ENCODE results near the gene PTPRR.

The PTPRR gene

DNA sequence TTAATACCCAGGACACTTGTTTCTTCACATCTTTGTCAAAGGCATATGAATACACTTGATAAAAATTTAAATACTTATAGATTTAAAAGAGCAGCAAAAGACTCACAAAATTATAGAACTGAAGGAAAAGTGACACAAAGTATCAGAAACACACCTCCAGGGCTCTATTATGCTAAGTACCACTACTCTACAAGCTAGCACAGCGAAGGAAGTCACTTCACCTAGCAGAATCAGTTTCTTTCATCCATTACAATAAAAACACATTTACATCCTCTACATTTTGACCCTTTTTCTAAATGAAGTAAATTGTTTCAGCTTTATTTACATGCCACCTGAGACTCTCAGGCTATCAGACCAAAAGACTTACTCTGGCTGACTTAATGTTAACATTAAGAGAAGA is 256.7 kb downstream of the PTPRR start:
- TF ChIP-seq CREB1 (IDR thresholded peaks at IDR 0.05; ENCODE audit: low read depth) (no peak), EGR1 (IDR thresholded peaks at IDR 0.05) (no peak), REST (IDR thresholded peaks at IDR 0.05; ENCODE audit: low read depth) (no peak), YY1 (IDR thresholded peaks at IDR 0.05; ENCODE audit: low read depth) (no peak), RAD21 (IDR thresholded peaks at IDR 0.05; ENCODE audit: low read depth) (no peak), CEBPB (IDR thresholded peaks at IDR 0.05) (no peak), TEAD4 (IDR thresholded peaks at IDR 0.05) (no peak), ZBTB7A (IDR thresholded peaks at IDR 0.05; ENCODE audit: low read depth) (no peak), NFIC (IDR thresholded peaks at IDR 0.05) (no peak), TAF1 (IDR thresholded peaks at IDR 0.05; ENCODE audit: low read depth) (no peak), TCF12 (IDR thresholded peaks at IDR 0.05; ENCODE audit: low read depth) (no peak), EP300 (IDR thresholded peaks at IDR 0.05; ENCODE audit: borderline replicate concordance) (no peak), USF1 (IDR thresholded peaks at IDR 0.05) (no peak), MAX (IDR thresholded peaks at IDR 0.05) (no peak), FOXM1 (IDR thresholded peaks at IDR 0.05; ENCODE audit: borderline replicate concordance, low read depth) (no peak)

DNA sequence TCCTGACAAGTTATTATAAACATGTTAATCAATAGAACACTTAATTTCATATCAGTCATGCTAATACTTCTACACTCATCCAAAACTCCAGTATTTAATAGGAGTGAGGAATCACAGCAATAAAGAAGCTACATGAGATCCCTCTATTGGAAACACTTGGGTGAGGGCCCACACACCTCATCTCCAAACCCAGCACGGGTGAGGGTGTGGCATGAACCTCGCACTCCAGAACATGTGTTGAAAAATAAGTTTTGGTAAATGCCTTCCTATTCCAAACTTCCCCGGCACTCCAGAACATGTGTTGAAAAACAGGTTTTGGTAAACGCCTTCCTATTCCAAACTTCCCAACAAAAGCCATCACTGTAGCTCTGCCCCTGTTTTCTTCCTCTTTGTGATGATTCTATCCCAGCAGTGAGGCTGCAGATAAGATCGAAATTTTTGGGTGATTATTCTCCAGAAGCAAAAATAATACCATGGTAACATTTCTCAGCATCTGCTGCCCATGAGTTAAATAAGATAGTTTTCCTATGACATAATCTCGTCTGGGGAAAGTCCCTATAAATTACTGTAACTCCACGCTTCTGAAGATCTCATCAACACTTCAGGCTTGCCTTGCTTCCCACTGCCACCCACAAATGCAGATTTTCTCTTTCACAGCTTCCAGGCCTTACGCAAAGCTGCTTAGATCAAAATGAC is 258.9 kb downstream of the PTPRR start:
- TF ChIP-seq EP300 (IDR thresholded peaks at IDR 0.05; ENCODE audit: borderline replicate concordance) (no peak), TCF12 (IDR thresholded peaks at IDR 0.05; ENCODE audit: low read depth) (no peak), TAF1 (IDR thresholded peaks at IDR 0.05; ENCODE audit: low read depth) (no peak), EGR1 (IDR thresholded peaks at IDR 0.05) (no peak), NFIC (IDR thresholded peaks at IDR 0.05) (no peak), ZBTB7A (IDR thresholded peaks at IDR 0.05; ENCODE audit: low read depth) (no peak), USF1 (IDR thresholded peaks at IDR 0.05) (no peak), TEAD4 (IDR thresholded peaks at IDR 0.05) (no peak), CREB1 (IDR thresholded peaks at IDR 0.05; ENCODE audit: low read depth) (no peak), YY1 (IDR thresholded peaks at IDR 0.05; ENCODE audit: low read depth) (no peak), FOXM1 (IDR thresholded peaks at IDR 0.05; ENCODE audit: borderline replicate concordance, low read depth) (no peak), REST (IDR thresholded peaks at IDR 0.05; ENCODE audit: low read depth) (no peak), RAD21 (IDR thresholded peaks at IDR 0.05; ENCODE audit: low read depth) (no peak)

DNA sequence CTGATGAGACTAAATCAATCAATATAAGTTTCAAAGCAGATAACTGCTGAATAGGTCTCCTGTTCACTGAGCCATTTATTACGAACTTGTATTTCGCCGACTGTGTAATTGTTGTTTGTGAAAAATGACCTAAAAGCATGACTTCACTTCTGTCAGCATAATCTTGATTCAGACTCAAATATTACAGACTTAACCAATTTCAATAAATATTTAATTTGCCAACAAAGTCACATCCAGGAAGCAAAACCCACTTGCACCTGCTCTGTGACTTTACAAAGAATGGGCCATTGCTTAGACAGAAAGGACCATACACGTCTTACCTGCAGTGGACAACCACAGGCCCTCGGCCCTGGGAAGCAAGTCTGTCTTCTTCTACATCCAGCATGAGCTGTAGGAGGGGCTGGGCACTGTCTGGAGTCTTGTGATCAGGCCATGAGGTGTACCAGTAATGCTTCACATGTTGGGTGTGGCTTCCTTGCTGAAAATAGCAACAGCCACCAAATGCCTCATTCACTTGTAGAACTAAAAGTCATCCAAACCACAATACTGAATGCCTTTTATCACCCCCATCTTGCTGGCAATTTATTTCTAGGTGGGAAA is 259.8 kb downstream of the PTPRR start:
- TF ChIP-seq MAX (IDR thresholded peaks at IDR 0.05) (peak; percentile 33; the same call in 1 of the 2 replicates), CREB1 (IDR thresholded peaks at IDR 0.05; ENCODE audit: low read depth) (no peak), RAD21 (IDR thresholded peaks at IDR 0.05; ENCODE audit: low read depth) (no peak), EP300 (IDR thresholded peaks at IDR 0.05; ENCODE audit: borderline replicate concordance) (no peak), EGR1 (IDR thresholded peaks at IDR 0.05) (no peak)

DNA sequence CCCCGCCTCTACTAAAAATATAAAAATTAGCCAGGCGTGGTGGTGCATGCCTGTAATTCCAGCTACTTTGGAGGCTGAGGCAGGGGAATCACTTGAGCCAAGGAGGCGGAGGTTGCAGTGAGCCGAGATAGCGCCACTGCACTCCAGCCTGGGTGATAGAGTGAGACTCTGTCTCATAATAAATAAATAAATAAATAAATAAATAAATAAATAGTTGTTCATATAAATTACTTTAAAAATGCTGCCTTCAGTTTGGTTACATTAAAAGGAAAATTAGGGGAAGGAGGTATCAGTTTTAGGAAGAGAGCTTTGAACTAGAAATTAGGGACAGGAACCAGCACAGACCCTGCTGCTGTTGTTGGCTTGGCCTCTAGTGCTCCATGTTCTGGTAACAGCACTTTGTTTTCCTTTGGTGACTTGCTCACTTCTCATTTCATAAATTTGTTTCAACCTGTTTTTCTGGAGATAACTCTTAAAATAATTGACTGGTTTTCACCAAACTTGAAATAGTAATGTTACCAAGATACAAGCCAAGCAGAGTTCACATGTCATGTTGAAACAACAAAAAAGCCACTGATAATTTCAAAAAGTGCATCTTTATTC is 260.4 kb downstream of the PTPRR start:
- no peak for TF ChIP-seq TAF1 (IDR thresholded peaks at IDR 0.05; ENCODE audit: low read depth)
- TF ChIP-seq RAD21 (IDR thresholded peaks at IDR 0.05; ENCODE audit: low read depth) = no peak
- TF ChIP-seq EGR1 (IDR thresholded peaks at IDR 0.05) = no peak
- TF ChIP-seq FOXM1 (IDR thresholded peaks at IDR 0.05; ENCODE audit: borderline replicate concordance, low read depth) = no peak
- TF ChIP-seq TCF12 (IDR thresholded peaks at IDR 0.05; ENCODE audit: low read depth) = no peak
- no peak for TF ChIP-seq NFIC (IDR thresholded peaks at IDR 0.05)
- TF ChIP-seq TEAD4 (IDR thresholded peaks at IDR 0.05) = no peak
- TF ChIP-seq ZBTB7A (IDR thresholded peaks at IDR 0.05; ENCODE audit: low read depth) = no peak
- TF ChIP-seq EP300 (IDR thresholded peaks at IDR 0.05; ENCODE audit: borderline replicate concordance) = no peak
- TF ChIP-seq MAX (IDR thresholded peaks at IDR 0.05) = no peak
- no peak for TF ChIP-seq CREB1 (IDR thresholded peaks at IDR 0.05; ENCODE audit: low read depth)
- TF ChIP-seq USF1 (IDR thresholded peaks at IDR 0.05) = no peak

Data from Ishikawa (cell line).